Measurements from ENCODE around the gene GORASP1. TPM values are rescaled to one million over a fixed set of nuclear protein-coding genes. Genes with fewer than 3 reads are reported as not detected.

GORASP1 gene
- total and polyA plus RNA-seq, 2 of the 8 experiments (the other 6 are each of a cell fraction or from before 2014, with no cell fraction given): 33.4 to 33.5 TPM

GRCh38 chr3:39099738-39100499 lies 7.5 kb downstream of the GORASP1 start (continued):
- TF ChIP-seq RXRA (IDR thresholded peaks at IDR 0.05; ENCODE audit: insufficient read depth, low read depth, low read length) (no peak), GTF2F1 (IDR thresholded peaks at IDR 0.05; ENCODE audit: borderline replicate concordance, low read depth, low read length) (no peak), CHD7 (IDR thresholded peaks at IDR 0.05; ENCODE audit: insufficient replicate concordance, low read length) (no peak), SIRT6 (IDR thresholded peaks at IDR 0.05; ENCODE audit: low read length) (no peak), KDM1A (IDR thresholded peaks at IDR 0.05; ENCODE audit: borderline replicate concordance, low read length) (no peak)

Data from H1 (cell line).